ENCODE results near the gene GALM.

DNA sequence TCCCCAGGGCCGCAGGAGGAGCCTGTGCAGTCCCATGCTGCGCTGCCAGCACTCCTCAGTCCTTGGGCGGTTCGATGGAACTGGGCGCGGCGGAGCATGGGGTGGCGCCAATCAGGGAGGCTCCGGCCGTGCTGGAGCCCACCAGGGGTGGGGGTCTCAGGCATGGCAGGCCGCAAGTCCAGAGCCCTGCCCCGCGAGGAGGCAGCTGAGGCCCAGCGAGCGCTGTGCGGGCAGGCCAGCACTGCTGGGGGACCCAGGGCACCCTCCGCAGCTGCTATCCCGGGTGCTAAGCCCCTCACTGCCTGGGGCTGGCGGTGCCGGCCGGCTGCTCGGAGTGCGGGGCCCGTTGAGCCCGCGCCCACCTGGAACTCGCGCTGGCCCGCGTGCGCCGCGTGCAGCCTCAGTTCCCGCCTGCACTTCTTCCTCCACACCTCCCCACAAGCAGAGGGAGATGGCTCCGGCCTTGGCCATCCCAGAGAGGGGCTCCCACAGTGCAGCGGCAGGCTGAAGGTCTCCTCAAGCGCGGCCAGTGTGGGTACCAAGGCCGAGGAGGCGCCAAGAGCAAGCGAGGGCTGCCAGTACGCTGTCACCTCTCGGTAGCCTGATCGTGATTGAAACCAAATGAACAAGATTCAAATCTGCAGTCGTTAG, 22.8 kb upstream of the GALM start:
- TF ChIP-seq, protein P1, sequence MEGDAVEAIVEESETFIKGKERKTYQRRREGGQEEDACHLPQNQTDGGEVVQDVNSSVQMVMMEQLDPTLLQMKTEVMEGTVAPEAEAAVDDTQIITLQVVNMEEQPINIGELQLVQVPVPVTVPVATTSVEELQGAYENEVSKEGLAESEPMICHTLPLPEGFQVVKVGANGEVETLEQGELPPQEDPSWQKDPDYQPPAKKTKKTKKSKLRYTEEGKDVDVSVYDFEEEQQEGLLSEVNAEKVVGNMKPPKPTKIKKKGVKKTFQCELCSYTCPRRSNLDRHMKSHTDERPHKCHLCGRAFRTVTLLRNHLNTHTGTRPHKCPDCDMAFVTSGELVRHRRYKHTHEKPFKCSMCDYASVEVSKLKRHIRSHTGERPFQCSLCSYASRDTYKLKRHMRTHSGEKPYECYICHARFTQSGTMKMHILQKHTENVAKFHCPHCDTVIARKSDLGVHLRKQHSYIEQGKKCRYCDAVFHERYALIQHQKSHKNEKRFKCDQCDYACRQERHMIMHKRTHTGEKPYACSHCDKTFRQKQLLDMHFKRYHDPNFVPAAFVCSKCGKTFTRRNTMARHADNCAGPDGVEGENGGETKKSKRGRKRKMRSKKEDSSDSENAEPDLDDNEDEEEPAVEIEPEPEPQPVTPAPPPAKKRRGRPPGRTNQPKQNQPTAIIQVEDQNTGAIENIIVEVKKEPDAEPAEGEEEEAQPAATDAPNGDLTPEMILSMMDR (IDR thresholded peaks at IDR 0.05): no peak
- TF ChIP-seq POLR2A (IDR thresholded peaks at IDR 0.05): no peak

Measured in uterus (tissue), 2 donors.